Measurements from ENCODE around the gene TOR1B.

Gene TOR1B

GRCh38 chr9:129815278-129815677 is 12.3 kb downstream of the TOR1B start:
- no peak for DNase-seq

GRCh38 chr9:129816501-129817435 is 13.8 kb downstream of the TOR1B start:
- no peak for DNase-seq

GRCh38 chr9:129822898-129823541 is 20.0 kb downstream of the TOR1B start:
- no peak for DNase-seq

- no peak for DNase-seq
Observed at GRCh38 chr9:129823542-129823934, 20.6 kb downstream of the TOR1B start.

GRCh38 chr9:129823935-129824601 is 21.1 kb downstream of the TOR1B start, which contains the start of gene TOR1A:
TSS of gene TOR1A (minus strand) at chr9:129824136. CDS start at chr9:129824085, 51 bp downstream.
- peak; percentile 95 for DNase-seq

- DNase-seq: no peak
Observed at GRCh38 chr9:129826344-129826743, 23.4 kb downstream of the TOR1B start.

- no peak for DNase-seq
Observed at GRCh38 chr9:129826759-129827158, 23.8 kb downstream of the TOR1B start.

- DNase-seq: no peak
Observed at GRCh38 chr9:129828051-129828450, 25.1 kb downstream of the TOR1B start.

- no peak for DNase-seq
Observed at GRCh38 chr9:129828969-129829368, 26.0 kb downstream of the TOR1B start.

GRCh38 chr9:129832982-129833381 is 30.0 kb downstream of the TOR1B start:
- no peak for DNase-seq

GRCh38 chr9:129834489-129835127 is 31.6 kb downstream of the TOR1B start:
- no peak for DNase-seq

- DNase-seq: peak; percentile 97
Observed at GRCh38 chr9:129835128-129835859, 32.3 kb downstream of the TOR1B start, which contains the start of the genes C9orf78 and USP20. TSS of gene C9orf78 (minus strand) at chr9:129835275. CDS start at chr9:129835221, 54 bp downstream. TSS of gene USP20 (plus strand) at chr9:129835458. CDS start at chr9:129852556, 17,098 bp downstream.

- DNase-seq: no peak
Observed at GRCh38 chr9:129835860-129836223, 32.9 kb downstream of the TOR1B start.

GRCh38 chr9:129836311-129837007 is 33.5 kb downstream of the TOR1B start:
- DNase-seq: no peak

GRCh38 chr9:129838707-129839259 is 35.8 kb downstream of the TOR1B start:
- DNase-seq: no peak

- no peak for DNase-seq
Observed at GRCh38 chr9:129839324-129840023, 36.5 kb downstream of the TOR1B start.

GRCh38 chr9:129840034-129840433 is 37.0 kb downstream of the TOR1B start:
- DNase-seq: no peak

GRCh38 chr9:129841071-129841470 is 38.1 kb downstream of the TOR1B start:
- no peak for DNase-seq

- no peak for DNase-seq
Observed at GRCh38 chr9:129845373-129845772, 42.4 kb downstream of the TOR1B start.

- no peak for DNase-seq
Observed at GRCh38 chr9:129848712-129849441, 45.9 kb downstream of the TOR1B start.

Data from midbrain (tissue), 1 donor.